GM13976 (cell line): ENCODE results near the gene USP34.
"Not testable (repeated sequence)": the region's sequence is repeated elsewhere in the genome, so short reads cannot be mapped to it uniquely, and the experiment has no call there.

Experiments
- DNase-seq: peaks from one replicate; pipeline ENCODE4 v3.0.0; 2012; ENCODE audit warnings: low spot score
- in situ Hi-C: fragments of 300-500 bp; cut with MboI; formaldehyde crosslinking; loops from one replicate; pipeline ENCODE4 v1.12.0; 2022; ENCODE audit warnings: low sequenced_read_pairs, mixed read lengths, inconsistent platforms; ENCODE audit not compliant: unreplicated experiment
- TF ChIP-seq, protein P1 (sequence below): IDR thresholded peaks from 2 replicates; pipeline ENCODE4 v1.5.1; 2012; ENCODE audit warnings: borderline replicate concordance, mild to moderate bottlenecking; ENCODE audit not compliant: insufficient read depth; ENCODE audit errors: extremely low read depth, missing control alignments, control extremely low read depth

Gene USP34

DNA sequence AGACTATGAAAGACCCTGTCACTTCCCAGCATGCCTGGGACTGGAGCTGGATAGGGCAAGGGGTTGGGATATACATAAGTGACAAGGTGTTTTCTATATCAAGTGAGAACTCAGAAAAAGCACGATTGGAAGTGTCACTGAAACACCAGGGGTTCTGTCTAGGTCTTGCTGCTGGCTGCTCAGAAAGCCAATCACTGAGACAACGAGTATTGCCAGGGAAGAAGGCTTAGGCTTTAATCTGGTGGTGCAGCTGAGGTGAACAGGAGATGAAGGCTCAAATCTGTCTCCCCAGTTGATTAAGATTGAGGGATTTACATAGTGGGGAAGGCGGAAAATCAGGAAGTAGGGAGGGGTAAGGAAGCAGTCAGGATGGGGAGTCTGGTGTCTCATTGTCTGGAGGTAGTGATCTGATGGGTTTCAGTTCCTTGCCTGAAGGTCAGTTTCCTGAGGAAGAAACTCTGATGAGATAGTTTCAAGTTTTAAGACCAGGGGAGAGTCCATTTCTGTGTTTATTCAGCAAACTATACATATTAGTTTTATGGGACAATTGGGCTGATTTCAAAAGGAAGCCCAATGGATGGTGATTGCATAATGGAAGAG lies 312.4 kb downstream of the USP34 start:
- in situ Hi-C loops: no loop called here
- DNase-seq: no peak

DNA sequence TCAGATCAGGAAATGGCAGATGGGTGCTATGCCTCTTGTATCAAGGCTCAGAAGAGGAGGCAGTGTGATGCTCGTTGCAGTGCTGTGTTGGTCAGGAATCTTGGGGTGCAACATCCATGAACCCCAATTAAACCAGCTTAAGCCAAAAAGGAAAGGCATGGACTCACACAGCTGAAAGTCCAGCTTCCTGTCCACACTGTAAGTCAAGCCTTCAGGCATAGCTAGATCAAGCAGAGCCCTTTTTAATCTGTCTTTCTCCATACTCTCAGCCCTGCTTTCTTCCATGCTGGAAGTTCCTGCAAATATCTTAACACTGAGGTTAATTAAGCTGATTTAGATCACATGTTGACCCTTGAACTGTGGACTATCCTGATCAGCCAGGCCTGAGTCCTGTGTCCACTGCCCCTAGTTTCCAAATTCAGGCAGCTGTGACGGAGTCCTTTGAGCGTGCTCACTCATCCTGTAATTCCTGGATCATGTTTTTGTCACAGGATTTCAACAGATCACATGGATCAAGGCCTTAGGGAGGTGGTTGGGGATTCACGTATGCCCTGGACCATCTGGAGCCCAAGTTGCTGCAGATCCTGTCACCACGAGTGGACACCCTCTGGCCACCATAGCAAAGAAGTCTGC lies 313.4 kb downstream of the USP34 start:
- DNase-seq: no peak
- TF ChIP-seq, protein P1, sequence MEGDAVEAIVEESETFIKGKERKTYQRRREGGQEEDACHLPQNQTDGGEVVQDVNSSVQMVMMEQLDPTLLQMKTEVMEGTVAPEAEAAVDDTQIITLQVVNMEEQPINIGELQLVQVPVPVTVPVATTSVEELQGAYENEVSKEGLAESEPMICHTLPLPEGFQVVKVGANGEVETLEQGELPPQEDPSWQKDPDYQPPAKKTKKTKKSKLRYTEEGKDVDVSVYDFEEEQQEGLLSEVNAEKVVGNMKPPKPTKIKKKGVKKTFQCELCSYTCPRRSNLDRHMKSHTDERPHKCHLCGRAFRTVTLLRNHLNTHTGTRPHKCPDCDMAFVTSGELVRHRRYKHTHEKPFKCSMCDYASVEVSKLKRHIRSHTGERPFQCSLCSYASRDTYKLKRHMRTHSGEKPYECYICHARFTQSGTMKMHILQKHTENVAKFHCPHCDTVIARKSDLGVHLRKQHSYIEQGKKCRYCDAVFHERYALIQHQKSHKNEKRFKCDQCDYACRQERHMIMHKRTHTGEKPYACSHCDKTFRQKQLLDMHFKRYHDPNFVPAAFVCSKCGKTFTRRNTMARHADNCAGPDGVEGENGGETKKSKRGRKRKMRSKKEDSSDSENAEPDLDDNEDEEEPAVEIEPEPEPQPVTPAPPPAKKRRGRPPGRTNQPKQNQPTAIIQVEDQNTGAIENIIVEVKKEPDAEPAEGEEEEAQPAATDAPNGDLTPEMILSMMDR: no peak
- in situ Hi-C loops: no loop called here

More for the DNA sequence above, 312.4 kb downstream of the USP34 start:
- TF ChIP-seq, protein P1: no peak

DNA sequence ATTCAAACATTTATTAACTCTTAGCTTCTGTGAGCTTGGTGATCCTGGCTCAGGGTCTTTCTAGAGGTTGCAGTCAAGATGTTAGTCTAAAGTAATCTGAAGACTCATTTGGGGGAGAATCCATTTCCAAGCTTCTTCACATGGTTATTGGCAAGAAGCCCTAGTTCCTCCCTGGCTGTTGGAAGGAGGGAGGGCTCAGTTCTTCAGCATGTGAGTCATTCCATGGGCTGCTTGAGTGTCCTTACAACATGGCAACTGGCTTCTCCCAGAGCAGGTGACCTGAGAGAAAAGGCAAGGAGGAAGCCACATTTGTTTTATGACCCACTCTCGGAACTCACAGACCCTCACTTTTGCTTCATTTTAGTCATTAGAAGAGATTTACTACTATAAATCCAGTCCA lies 319.5 kb downstream of the USP34 start:
- DNase-seq: no peak
- TF ChIP-seq, protein P1: no peak
- in situ Hi-C loops: no loop called here

DNA sequence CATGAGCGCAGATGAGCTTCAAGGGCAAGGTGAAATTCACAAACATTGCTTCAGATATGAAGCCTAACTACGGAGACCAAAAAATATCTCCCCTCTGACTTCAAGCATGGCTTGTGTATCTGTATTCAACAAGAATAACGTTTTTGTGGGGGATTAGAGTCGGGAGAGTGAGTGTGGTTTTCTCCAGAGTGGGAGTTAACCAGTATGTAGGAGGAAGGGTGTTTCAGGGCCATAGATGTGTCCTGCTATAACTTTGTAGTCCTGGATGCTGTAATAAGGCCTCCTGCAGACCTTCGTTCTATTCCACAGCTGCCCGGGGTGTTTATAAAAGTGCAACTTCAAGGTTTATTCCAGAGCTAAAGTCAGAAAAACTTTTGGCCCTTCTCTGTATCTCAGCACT lies 321.8 kb downstream of the USP34 start:
- TF ChIP-seq, protein P1: no peak
- in situ Hi-C loops: no loop called here

DNA sequence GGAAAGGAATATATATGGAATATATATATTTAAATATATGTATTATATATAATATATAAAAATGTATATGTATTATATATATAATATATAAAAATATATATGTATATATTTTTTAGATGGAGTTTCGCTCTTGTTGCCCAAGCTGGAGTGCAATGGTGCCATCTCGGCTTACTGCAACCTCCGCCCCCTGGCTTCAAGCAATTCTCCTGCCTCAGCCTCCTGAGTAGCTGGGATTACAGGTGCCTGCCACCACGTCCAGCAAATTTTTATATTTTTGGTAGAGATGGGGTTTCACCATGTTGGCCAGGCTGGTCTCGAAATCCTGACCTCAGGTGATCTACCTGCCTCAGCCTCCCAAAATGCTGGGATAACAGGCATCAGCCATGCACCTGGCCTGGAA lies 322.8 kb downstream of the USP34 start:
- in situ Hi-C loops, DNase-seq: not testable (repeated sequence)

More for the DNA sequence above, 321.8 kb downstream of the USP34 start:
- DNase-seq: no peak

DNA sequence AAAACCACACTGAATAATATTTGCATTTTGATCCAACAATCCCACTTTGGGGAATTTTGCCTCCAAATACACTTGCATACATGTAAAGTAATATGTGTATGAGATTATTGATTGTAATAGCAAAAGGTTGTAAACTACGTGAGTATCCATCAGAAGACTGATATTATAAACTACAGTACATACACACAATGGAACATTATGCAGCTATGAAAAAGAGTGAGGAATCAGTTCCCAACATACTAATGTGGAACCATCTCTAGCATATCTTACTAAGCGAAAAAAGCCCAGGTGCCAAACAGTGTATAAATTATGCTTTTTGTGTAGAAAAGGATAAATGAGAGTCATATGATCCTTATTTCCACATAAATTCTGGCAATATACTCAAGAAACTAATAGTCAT lies 324.9 kb downstream of the USP34 start:
- TF ChIP-seq, protein P1: no peak
- DNase-seq: no peak
- in situ Hi-C loops: no loop called here

DNA sequence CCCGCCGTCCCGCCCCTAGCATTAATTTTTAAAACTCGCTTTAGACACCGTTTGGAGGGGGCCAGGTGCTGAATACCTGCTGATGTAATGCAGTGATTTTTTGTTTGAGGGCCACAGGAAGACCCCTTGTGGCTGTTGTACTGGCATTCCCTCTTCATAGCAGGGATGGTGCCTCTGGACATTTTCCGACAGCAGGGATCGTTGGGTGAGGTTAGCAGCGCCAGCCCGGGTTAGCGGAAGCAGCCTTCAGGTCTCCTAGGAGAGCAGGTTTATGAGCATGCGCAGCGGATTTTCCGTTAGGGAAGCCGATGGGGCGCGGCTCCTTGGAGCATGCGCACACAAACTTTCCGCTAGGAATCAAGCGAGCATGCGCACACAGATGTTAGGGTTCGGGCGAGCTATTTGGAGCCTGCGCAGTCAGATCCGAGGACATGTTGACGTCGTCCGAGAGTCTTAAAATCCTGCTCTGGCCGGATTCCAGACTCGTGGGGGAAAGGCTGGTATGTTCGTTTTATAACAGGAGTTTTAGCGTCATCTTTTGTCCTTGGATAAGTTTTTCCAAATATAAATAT lies 326.1 kb downstream of the USP34 start:
- in situ Hi-C loops: no loop called here
- TF ChIP-seq, protein P1: no peak
- peak; percentile 96 for DNase-seq
